PFSK-1 (cell line): ENCODE measurements around the gene DNM3.

Experiments
- POLR2AphosphoS5 ChIP-seq: IDR thresholded peaks from 2 replicates; pipeline ENCODE4 v1.6.1; 2012; ENCODE audit warnings: low read depth, mild to moderate bottlenecking, control low read depth, low read length, moderate library complexity
- REST ChIP-seq, 2 experiments: IDR thresholded peaks; 2 replicates each; pipeline versions ENCODE4 v1.6.1 to v1.8.0; 2011 to 2012; ENCODE audit warnings: low read depth in 2 of 2, low read length in 2 of 2, control low read depth in 1 of 2, inconsistent platforms in 1 of 2, mild to moderate bottlenecking in 1 of 2, moderate library complexity in 1 of 2; ENCODE audit not compliant: insufficient read depth in 1 of 2
- SIN3A ChIP-seq: IDR thresholded peaks from 2 replicates; pipeline ENCODE4 v1.6.1; 2012; ENCODE audit warnings: mild to moderate bottlenecking, low read length, moderate library complexity, borderline replicate concordance; ENCODE audit not compliant: insufficient read depth
- TAF1 ChIP-seq: IDR thresholded peaks from 2 replicates; pipeline ENCODE4 v1.6.1; 2012; ENCODE audit warnings: low read length, control low read depth, borderline replicate concordance; ENCODE audit not compliant: insufficient read depth

GRCh38 chr1:172168597-172168872, 327.2 kb downstream of the DNM3 start:
- TF ChIP-seq SIN3A (no peak), REST (IDR thresholded peaks at IDR 0.05; ENCODE audit: insufficient read depth in 1 of 2, low read depth in 2 of 2, low read length in 2 of 2) (no peak), POLR2AphosphoS5 (no peak), TAF1 (no peak)
